Measurements from ENCODE around the gene SMAD7.
A peak's percentile ranks its signal among the peaks of the same experiment; 100 is the strongest.

SMAD7 gene

DNA sequence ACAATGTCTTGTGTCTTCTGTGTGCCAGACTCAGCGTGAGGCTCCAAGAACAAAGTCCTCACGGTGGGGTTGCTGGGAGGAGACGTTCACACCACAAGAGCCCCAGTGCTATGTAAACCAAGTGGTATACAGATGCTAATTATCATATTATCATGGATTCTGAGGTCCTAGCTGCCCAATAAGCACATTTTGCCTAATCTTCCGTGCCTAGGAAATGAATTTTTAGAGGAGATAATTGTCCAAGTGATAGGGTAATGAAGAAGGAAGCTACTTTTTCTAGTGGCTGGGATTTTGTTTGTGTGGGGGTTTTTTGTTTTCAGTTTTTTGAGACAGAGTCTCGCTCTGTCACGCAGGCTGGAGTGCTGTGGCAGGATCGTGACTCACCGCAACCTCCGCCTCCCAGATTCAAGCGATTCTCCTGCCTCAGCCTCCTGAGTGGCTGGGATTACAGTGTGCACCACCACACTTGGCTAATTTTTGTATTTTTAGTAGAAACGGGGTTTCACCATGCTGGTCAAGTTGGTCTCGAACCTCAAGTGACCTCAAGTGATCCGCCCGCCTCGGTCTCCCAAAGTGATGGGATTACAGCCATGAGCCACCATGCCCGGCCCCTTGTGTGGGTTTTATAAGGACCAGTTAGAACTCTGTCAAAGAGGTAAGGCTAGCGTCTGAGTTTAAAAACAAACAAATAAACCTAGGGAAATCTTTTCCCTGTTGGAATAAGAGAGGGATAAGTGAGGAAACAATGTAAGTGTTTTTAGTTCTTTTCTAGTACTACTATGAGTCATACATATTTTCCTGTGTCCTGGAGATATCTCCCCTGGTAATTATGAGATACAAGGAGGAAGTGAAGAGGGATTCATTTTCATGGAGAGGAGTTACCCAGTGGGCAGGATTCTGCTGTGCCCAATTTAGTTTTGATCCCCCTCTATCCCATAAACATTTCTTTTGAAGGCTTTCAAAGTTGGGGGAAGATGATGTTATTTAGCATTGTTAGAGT, 9.5 kb upstream of the SMAD7 start:
- DNase-seq: peak; percentile 36

DNA sequence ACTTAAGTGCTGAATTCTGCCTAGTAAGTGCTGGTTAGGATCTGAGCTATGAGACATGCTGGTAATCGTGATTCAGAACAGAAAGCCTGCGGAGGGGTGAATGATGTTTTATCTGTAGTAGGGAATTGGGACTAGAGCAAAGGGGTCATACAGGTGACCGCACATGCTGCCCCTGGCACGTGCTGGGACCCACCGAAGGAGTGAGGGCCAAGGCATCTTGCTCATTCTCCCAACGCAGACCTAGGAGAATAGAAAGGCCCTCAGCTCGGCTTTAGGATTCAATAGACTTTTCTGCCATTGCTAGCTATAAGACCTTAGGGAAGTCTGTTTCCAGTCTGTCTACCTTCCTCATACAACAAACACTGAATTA, 8.8 kb upstream of the SMAD7 start:
- no peak for DNase-seq

GRCh38 chr18:48958951-48959350, 8.2 kb upstream of the SMAD7 start:
- no peak for DNase-seq

DNA sequence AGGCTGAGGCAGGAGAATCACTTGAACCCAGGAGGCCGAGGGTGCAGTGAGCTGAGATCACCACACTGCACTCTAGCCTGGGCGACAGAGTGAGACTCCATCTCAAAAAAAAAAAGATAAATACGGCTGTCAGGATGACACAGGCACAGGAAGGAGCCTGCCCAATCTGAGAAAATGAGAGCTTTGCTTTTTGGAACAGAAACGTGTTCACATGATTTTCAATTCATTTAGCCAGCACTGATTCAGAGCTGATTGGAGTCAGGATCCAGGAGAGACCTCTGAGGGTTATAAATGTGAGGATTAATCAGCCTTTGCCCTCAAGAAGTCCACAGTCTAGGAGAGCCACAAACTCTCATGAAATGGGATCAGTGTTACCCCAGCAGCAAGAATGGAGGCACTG, 6.9 kb upstream of the SMAD7 start:
- DNase-seq: no peak

DNA sequence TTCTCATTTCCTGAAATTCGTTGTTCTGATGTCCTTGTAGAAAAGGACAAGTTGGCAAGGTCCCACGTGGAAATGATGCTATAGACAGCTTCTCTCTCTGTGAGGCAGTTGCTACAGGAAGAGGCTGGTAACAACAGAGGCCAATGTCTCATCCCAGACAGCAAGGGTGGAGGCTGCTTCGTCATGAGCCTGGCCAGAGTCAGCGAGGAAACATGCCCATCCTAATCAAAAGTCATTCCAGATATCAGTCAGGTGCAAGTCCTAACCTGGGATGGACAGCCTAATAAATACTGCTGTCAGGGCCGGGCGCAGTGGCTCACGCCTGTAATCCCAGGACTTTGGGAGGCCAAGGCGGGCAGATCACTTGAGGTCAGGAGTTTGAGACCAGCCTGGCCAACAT, 6.4 kb upstream of the SMAD7 start:
- no peak for DNase-seq

DNA sequence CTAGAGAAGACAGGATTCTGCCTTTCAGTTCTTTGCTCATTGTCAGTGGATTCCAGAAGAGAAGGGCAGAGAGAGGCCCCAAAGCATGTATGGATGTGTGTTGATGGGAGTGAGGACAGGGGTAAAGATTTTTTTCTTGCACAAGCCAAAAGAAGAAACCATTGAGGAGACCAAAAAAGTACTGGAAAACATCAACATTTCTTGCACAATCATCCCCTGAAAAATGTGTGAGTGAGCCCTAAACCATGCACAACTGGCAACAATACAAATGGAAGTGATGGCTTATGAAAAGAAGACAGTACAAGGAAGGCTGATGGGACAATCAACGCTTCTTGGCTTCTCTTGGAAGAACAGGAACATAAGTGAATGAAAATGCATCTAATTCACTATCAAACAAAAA, 5.6 kb upstream of the SMAD7 start:
- no peak for DNase-seq

DNA sequence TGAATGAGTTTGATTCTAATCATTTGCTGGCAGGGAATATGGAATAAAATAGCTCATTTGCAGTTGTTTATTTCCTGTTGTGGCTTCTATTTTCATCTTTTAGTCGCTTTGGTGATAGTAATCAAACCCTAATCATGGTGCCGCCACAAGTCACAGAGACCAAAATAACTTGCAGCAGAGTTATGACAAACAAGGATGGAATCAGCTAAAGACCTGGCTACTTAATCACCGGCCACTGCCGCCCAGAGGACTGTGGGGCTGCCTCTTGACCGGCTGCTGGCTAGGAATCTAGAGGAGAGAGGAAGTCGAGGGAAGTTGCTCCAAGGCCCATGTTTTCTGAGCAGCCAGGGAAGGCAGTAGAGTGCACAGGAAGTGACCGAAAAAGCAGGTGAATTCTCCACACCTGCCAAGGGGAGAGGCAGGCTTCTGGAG, 5.1 kb upstream of the SMAD7 start:
- no peak for DNase-seq

DNA sequence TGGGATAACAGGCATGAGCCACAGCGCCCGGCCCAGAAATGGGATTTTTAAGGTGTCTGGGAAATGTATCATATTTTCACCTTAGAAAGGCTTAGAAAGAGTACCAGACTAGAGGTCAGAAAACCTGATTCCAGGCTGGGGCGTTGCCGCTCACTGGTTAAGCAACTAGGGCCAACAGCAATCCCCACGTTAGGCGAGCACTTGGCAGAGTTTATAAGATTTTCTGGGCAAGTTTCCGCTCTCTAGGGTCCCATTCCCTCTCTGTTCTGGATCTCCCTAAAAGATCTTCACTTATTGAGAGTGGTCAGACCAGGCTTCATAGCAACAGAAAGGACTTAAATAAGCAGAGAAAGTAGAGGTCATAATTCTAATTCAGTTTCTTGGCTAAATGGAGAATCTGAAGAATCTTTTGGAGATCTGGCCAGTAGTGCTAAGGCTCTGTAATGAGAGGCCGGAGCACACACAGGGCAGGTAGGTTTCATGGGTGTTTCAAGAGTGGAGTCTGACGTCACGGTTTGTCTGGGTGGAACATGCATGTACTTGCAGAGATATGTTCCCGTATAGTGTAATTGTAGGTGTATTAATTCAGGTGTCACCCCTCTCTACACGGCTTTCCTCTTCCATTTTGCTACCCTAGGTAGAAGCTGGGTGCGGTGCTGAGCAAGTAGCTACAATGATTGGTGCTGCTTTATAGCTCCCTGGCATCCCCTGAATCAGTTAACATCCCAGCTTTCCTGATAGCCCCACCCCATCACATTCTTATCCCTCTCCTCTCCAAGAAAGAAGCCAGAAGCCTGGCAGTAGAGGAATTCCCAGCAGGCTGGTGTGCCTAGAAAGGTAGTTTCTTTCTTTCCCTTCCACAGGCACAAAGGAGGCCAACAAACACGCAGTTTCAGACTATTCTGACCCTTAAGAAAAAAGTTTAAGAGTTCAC, 4.4 kb upstream of the SMAD7 start:
- DNase-seq: no peak

- peak; percentile 34 for DNase-seq
Measured at GRCh38 chr18:48953104-48953706, 2.4 kb upstream of the SMAD7 start.

- DNase-seq: peak; percentile 69
Measured at GRCh38 chr18:48952287-48953103, 1.7 kb upstream of the SMAD7 start.

DNA sequence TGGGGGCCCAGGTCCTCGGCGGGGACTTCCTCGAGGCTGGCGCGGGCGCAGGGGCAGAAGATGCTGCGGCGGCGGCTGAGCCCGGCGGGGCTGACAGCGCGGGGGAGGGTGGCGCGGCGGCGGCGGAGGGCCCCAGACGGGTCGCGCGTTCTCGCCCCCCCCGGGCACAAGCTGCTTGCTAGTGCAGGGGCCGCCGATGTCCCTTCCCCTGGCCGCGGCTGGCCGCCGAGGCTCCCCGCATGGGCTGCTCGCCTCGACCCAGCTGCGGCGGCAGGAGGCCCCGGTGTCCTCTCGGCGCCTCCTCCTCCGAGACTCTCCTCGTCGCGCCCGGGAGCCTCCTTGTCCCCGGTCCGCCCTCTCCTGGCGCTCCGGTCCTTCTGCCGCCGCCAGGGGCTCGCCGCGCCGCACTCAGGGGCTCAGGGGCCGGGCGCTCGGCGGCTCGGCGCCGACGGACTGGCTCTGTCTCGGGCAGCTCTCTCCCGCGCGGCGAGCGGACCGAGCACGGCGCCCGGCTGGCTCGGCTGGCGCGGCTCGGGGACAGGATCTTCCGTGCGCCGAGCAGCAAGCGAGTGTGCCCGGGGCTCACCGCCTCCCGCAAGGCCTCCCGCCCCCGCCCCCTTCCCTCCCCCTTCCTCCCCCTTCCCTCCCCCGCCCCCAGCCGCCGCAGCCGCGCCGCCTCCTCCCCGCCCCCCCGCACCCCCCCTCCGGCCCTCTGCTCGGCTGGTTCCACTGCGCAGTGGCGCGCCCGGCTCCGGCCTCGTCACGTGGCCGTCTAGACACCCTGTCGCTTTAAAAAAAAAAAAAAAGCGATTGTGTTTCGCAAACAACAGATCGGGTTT, 902 bp upstream of the SMAD7 start:
- DNase-seq: peak; percentile 80

DNA sequence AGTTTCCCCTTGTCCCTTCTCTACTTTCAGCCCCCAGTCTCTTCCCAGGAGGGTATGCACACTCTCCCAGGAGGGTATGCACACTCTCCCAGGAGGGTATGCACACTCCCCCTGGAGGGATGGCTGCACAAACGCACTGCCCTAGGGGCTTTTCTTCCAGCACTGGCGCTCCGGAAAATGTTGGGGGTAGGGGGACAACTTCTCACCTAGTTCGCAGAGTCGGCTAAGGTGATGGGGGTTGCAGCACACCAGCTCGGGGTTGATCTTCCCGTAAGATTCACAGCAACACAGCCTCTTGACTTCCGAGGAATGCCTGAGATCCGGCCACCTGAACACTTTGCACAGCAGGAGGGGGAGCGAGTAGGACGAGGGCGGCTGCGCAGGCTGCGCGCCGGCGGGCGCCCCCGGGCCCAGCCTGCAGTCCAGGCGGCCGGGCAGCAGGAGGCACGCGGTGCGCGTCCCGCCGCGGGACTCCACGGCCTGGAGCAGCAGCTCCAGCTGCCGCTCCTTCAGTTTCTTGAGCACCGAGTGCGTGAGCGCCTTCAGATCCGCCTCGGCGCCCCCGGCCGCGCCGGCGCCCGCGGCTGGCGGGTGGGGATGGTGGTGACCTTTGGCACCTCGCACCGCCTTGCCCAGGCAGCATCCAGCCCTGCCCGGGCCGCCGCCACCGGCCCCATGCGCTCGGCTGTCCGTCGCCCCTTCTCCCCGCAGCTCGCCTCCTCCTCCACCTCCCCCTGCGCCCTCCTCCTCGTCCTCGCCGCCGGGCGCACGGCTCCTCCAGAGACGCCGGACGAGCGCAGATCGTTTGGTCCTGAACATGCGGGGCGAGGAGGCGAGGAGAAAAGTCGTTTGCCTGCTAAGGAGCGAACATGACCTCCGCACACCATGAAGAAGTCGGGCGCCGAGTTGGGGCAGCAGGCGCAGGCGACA, 894 bp downstream of the SMAD7 start:
- peak; percentile 31 for DNase-seq

- DNase-seq: peak; percentile 36
Measured at GRCh38 chr18:48949050-48949605, 1.6 kb downstream of the SMAD7 start.

- DNase-seq: peak; percentile 60
Measured at GRCh38 chr18:48948112-48949049, 2.4 kb downstream of the SMAD7 start.

DNA sequence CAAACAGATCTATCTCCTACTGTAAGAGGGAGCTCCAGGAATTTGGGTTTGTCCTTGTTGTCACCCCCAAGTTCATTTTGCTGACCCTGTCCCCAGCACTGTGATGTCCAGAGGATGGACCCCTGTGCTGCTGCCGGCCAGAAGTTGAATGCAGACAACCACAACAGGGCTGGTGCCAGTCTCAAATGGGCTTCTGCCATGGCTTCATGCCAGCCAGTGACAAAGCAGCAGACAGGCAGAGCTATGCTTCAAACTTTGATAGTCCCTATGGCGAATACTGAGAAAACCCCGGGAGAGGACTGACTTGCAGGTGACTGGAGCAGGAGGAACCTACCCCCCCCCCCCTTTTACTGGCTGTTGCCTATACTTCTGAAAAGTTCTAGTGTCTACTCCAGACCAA, 3.2 kb downstream of the SMAD7 start:
- no peak for DNase-seq

DNA sequence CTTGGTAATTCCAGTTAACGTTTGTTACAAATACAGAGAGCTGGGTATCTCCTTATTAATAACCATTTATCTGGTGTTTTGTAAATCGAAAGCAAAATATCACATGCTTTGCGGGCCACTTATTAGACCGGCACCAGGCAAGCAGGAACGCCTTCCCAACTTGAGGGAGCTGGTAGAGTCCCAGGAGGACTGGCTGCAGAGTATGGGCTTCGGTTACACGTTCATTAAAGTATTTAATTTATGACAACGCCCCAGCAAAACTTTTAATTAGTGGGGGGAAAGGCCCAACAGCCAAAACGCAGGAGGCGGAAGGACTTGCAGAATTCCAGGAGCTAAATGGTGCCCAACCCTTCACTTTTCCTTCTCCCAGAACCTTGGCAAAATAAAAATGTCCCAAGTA, 3.7 kb downstream of the SMAD7 start:
- DNase-seq: no peak

GRCh38 chr18:48946329-48946835, 4.4 kb downstream of the SMAD7 start:
- peak; percentile 86 for DNase-seq

GRCh38 chr18:48945953-48946217, 4.9 kb downstream of the SMAD7 start:
- DNase-seq: no peak

- DNase-seq: no peak
Measured at GRCh38 chr18:48944634-48945033, 6.1 kb downstream of the SMAD7 start.
